ENCODE data around the gene EDC3.

DNA sequence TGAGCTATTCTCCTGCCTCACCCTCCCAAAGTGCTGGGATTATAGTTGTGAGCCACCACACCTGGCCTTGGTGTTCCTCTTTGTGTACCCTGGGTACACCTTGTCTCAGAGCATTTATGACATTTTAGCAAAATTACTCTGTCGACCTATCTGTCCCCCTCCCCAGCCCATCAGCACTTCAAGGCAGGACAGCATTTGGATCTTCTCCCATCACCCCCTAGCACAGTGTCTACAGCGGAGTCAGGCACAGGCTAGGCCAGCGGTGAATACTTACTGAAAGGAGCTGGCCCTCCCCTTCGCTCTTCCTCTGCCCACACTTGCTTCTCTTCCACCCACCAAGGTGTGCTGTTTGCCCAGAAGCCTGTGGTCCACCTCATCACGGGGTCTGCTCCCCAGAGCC, 100.6 kb downstream of the EDC3 start:
- TF ChIP-seq, protein P1, sequence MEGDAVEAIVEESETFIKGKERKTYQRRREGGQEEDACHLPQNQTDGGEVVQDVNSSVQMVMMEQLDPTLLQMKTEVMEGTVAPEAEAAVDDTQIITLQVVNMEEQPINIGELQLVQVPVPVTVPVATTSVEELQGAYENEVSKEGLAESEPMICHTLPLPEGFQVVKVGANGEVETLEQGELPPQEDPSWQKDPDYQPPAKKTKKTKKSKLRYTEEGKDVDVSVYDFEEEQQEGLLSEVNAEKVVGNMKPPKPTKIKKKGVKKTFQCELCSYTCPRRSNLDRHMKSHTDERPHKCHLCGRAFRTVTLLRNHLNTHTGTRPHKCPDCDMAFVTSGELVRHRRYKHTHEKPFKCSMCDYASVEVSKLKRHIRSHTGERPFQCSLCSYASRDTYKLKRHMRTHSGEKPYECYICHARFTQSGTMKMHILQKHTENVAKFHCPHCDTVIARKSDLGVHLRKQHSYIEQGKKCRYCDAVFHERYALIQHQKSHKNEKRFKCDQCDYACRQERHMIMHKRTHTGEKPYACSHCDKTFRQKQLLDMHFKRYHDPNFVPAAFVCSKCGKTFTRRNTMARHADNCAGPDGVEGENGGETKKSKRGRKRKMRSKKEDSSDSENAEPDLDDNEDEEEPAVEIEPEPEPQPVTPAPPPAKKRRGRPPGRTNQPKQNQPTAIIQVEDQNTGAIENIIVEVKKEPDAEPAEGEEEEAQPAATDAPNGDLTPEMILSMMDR (IDR thresholded peaks at IDR 0.05): no peak
- TF ChIP-seq EP300 (IDR thresholded peaks at IDR 0.05): no peak
